Breast epithelium (tissue), 4 donors: ENCODE results near the gene REEP1. TPM values are rescaled to one million over a fixed set of nuclear protein-coding genes. Genes with fewer than 3 reads are reported as not detected.
"Not testable (repeated sequence)": the region's sequence is repeated elsewhere in the genome, so short reads cannot be mapped to it uniquely, and the experiment has no call there.

Experiments
- DNase-seq, 2 donors: peaks; one replicate each; pipeline ENCODE4 v3.0.0-alpha.2; 2019; ENCODE audit warnings: low spot score in 2 of 2
- H3K27ac ChIP-seq, 2 donors: fragments of 200-600 bp; sonication (generic) in 1 of 2; one replicate each; pipeline ENCODE4 v1.5.1; 2016 to 2019; ENCODE audit warnings: mild to moderate bottlenecking in 1 of 2
- H3K27me3 ChIP-seq, 2 donors: fragments of 200-600 bp; sonication (generic) in 1 of 2; one replicate each; pipeline versions ENCODE4 v1.5.1 to v1.6.0; 2017 to 2019; ENCODE audit warnings: control low read depth in 1 of 2, mild to moderate bottlenecking in 1 of 2
- H3K36me3 ChIP-seq: fragments of 200-600 bp; one replicate; pipeline ENCODE4 v1.5.1; 2019
- H3K4me1 ChIP-seq, 2 donors: fragments of 200-600 bp; sonication (generic); one replicate each; pipeline ENCODE4 v1.5.1; 2016 to 2019; ENCODE audit warnings: control low read depth in 1 of 2
- H3K4me3 ChIP-seq, 3 donors: fragments of 200-600 bp; sonication (generic); 1 replicate in 2 of 3; 2 replicates in 1 of 3; pipeline ENCODE4 v1.5.1; 2016 to 2019; ENCODE audit warnings: mild to moderate bottlenecking in 3 of 3, moderate library complexity in 2 of 3
- H3K9me3 ChIP-seq, 2 donors: fragments of 200-600 bp; sonication (generic) in 1 of 2; one replicate each; pipeline ENCODE4 v1.5.1; 2016 to 2019; ENCODE audit warnings: control low read depth in 1 of 2
- POLR2A ChIP-seq: fragments of 450-650 bp; IDR thresholded peaks from one replicate; pipeline ENCODE4 v1.6.1; 2016; ENCODE audit warnings: antibody characterized with exemption, mild to moderate bottlenecking, moderate library complexity
- POLR2AphosphoS5 ChIP-seq, 3 donors: sonication (generic); formaldehyde crosslinking; IDR thresholded peaks; one replicate each; pipeline ENCODE4 v1.6.1; 2017; ENCODE audit warnings: antibody characterized with exemption in 3 of 3
- intact Hi-C: fragments of 100-400 bp; cut with DNase I; formaldehyde crosslinking; loops from one replicate; pipeline ENCODE4 v1.15.1; 2023; ENCODE audit warnings: low total_unique reads
- total RNA-seq, 3 donors: library from RNA; depleted of rRNA; stranded (reverse); fragments of >200 nt; gene quantifications; one replicate each; pipeline ENCODE4 v1.1.0, GENCODE V29; 2016
- TF ChIP-seq, protein P1 (sequence below), 3 donors: fragments of 450-650 bp; IDR thresholded peaks; one replicate each; pipeline ENCODE4 v1.5.1; 2016 to 2017; ENCODE audit warnings: antibody characterized with exemption in 3 of 3, mild to moderate bottlenecking in 3 of 3, moderate library complexity in 3 of 3

Gene REEP1
- total RNA-seq, 3 donors from 2014 or later, result 0.32 to 3.8 (median 1.3) TPM

DNA sequence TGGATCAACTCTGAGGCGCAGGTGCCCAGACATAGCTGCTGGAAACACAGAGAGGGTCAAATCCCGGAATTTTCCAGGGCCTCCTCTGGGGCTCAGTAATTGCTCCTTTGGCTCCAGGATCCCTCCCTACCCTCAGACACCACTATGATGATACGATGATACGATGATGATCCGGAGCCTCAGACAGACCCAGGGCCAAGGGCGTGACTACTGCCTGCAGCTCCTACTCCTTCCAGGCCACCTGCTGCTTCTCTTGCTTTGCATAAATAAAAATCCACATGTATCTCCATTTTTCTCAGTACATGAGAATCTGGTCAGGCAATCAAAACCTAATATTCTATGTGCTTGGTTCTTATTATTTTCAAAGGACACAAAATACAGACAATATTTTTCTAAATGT, 104.5 kb downstream of the REEP1 start:
- no peak overlapping the region for H3K4me3 ChIP-seq
- no peaks in the 10 kb centered on the region for H3K4me1 ChIP-seq
- intact Hi-C loops, result no loop called here
- no peaks in the 10 kb centered on the region for H3K27me3 ChIP-seq
- TF ChIP-seq, protein P1, sequence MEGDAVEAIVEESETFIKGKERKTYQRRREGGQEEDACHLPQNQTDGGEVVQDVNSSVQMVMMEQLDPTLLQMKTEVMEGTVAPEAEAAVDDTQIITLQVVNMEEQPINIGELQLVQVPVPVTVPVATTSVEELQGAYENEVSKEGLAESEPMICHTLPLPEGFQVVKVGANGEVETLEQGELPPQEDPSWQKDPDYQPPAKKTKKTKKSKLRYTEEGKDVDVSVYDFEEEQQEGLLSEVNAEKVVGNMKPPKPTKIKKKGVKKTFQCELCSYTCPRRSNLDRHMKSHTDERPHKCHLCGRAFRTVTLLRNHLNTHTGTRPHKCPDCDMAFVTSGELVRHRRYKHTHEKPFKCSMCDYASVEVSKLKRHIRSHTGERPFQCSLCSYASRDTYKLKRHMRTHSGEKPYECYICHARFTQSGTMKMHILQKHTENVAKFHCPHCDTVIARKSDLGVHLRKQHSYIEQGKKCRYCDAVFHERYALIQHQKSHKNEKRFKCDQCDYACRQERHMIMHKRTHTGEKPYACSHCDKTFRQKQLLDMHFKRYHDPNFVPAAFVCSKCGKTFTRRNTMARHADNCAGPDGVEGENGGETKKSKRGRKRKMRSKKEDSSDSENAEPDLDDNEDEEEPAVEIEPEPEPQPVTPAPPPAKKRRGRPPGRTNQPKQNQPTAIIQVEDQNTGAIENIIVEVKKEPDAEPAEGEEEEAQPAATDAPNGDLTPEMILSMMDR (IDR thresholded peaks at IDR 0.05), result no peak
- no peak for TF ChIP-seq POLR2AphosphoS5 (IDR thresholded peaks at IDR 0.05)
- TF ChIP-seq POLR2A, result no peak
- DNase-seq, result no peak
- H3K27ac ChIP-seq, result no peak overlapping the region
- H3K9me3 ChIP-seq, result no peaks in the 10 kb centered on the region
- H3K36me3 ChIP-seq, result no peaks in the 10 kb centered on the region

DNA sequence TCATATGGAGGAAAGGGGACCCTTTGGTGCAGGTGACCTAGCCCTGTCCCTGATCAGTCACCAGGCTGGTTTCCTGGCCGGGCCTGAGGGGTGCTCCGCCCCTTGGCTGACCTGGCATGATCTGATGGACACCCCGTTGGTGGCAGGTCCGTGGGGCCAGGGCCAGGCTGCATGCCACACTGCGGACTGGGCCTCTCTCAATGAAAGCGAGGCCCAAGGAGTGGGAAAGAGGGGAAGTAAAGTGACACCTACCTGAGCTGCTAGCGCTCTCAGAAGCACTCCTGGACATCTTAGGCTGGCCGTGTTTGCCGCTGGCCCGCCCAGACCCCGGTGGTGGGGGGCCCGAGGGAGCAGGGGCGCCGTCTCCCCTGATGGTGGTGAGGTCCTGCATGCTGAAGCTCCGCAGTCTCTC, 105.0 kb downstream of the REEP1 start:
- Histone ChIP-seq H3K27ac (no peak overlapping the region), H3K36me3 (no peaks in the 10 kb centered on the region), H3K9me3 (no peaks in the 10 kb centered on the region), H3K4me1 (no peaks in the 10 kb centered on the region), H3K27me3 (no peaks in the 10 kb centered on the region), H3K4me3 (no peak overlapping the region)
- intact Hi-C loops, result no loop called here
- no peak for DNase-seq
- TF ChIP-seq, protein P1 (IDR thresholded peaks at IDR 0.05), result no peak
- TF ChIP-seq POLR2A (no peak), POLR2AphosphoS5 (IDR thresholded peaks at IDR 0.05) (no peak)

DNA sequence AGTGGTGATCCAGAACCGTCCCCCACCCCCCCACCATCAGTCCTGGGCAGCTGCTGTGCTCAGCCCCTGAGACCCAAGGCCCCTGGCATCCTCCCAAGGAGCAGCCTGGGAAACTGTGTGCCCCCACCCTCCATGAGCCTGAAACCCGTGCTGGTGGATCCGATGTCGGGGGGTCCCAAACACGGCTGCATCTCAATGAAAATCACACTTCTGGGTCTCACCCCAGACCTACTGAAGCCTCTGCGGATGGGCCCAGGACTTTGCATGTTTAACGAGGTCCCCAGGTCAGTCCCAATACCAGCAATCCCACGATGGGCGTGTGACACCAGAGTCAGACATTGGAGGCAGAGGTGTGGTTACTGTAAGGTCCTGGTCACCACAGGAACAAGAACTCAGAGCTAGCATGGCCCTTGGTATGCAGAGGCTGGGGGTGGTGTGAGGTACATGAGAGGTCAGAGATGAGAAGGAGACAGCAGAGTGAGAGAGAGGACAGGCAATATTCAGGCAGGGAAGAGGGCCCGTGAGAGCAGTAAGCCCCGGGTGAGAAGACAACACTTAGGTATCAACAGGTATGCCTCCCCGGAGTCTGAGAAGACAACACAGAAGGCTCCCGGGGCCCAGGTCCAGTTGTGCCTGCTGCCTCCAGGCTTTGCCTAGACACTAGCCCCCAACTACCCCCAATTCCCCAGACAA, 105.6 kb downstream of the REEP1 start:
- no peaks in the 10 kb centered on the region for H3K36me3 ChIP-seq
- H3K27ac ChIP-seq, result no peak overlapping the region
- no peaks in the 10 kb centered on the region for H3K4me1 ChIP-seq
- no peaks in the 10 kb centered on the region for H3K9me3 ChIP-seq
- TF ChIP-seq POLR2AphosphoS5 (IDR thresholded peaks at IDR 0.05), result no peak
- TF ChIP-seq, protein P1 (IDR thresholded peaks at IDR 0.05), result no peak
- no peak for TF ChIP-seq POLR2A
- DNase-seq, result no peak
- no peaks in the 10 kb centered on the region for H3K27me3 ChIP-seq
- H3K4me3 ChIP-seq, result no peak overlapping the region
- intact Hi-C loops, result no loop called here

DNA sequence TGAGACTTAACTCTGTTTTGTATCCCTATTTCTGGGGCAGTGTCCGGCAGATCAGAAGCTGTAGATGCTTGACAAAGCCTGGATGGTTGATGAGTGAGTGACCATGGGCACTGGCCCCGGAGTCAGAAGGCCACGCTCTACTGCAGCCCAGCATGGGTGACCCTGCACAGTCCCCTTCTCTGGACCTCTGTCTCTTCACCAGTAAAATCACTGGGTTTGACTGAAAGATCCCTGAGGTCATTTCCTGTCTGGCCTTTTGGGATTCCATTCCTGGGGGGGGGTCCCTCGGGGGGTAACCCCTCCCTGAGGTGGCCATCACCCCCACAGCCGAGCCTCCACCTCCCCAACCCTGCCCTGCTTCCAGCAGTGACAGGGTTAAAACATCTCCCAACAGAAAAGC, 106.5 kb downstream of the REEP1 start:
- Histone ChIP-seq H3K4me1 (no peaks in the 10 kb centered on the region), H3K36me3 (no peaks in the 10 kb centered on the region), H3K4me3 (no peak overlapping the region), H3K27ac (no peak overlapping the region), H3K9me3 (no peaks in the 10 kb centered on the region), H3K27me3 (no peaks in the 10 kb centered on the region)
- intact Hi-C loops, result no loop called here
- no peak for DNase-seq
- TF ChIP-seq POLR2AphosphoS5 (IDR thresholded peaks at IDR 0.05) (no peak), POLR2A (no peak)
- TF ChIP-seq, protein P1 (IDR thresholded peaks at IDR 0.05), result no peak

DNA sequence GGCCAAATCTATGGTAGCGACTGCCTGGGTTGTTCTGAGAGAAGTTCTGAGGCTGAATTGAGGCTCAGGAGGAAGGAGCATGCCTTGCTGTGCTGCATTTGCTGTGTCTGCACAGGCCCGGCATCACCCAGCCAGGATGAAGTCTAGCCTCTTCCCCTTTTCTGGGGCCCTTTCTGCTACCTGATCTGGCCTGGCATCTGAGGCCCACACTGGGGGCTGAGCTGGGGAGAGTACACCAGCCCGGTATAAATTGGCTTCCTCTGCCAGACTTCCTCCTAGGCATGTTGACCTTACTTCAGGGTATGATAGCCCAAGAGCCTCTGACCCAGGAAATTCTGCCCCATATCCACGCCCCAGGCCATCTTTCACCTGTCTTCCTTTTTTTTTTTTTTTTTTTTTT, 108.2 kb downstream of the REEP1 start:
- H3K9me3 ChIP-seq, result no peaks in the 10 kb centered on the region
- no peak overlapping the region for H3K27ac ChIP-seq
- no peak overlapping the region for H3K4me3 ChIP-seq
- no peaks in the 10 kb centered on the region for H3K36me3 ChIP-seq
- no peaks in the 10 kb centered on the region for H3K4me1 ChIP-seq
- DNase-seq, result no peak
- intact Hi-C loops, result no loop called here
- TF ChIP-seq POLR2A (no peak), POLR2AphosphoS5 (IDR thresholded peaks at IDR 0.05) (no peak)
- TF ChIP-seq, protein P1 (IDR thresholded peaks at IDR 0.05), result no peak
- H3K27me3 ChIP-seq, result no peaks in the 10 kb centered on the region

DNA sequence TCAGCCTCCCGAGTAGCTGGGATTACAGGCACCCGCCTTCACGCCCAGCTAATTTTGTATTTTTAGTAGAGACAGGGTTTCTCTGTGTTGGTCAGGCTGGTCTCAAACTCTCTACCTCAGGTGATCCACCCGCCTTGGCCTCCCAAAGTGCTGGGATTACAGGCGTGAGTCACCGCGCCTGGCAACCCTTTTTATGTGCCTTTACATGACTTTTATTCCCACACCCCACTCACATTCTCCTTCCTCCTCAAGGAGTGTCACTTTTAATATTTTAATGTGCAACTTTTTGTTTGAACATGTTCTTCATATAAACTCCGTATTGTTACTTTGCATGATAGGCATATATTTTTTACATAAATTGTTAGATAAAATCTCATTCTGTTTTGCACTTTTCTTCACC, 108.9 kb downstream of the REEP1 start:
- H3K9me3 ChIP-seq, intact Hi-C loops, H3K27ac ChIP-seq, H3K36me3 ChIP-seq, H3K27me3 ChIP-seq, H3K4me1 ChIP-seq, DNase-seq, H3K4me3 ChIP-seq: not testable (repeated sequence)
